Gastrocnemius medialis (tissue), 4 donors: ENCODE results near the gene SCAF1. TPM values are rescaled to one million over a fixed set of nuclear protein-coding genes. Genes with fewer than 3 reads are reported as not detected.

ENCODE experiments used
- ATAC-seq, 2 donors: fragments of 150-250 bp; one replicate each; pipeline ENCODE4 v1.9.1; 2016
- DNase-seq, 2 donors: peaks; one replicate each; pipeline ENCODE4 v3.0.0-alpha.2; 2019
- H3K27ac ChIP-seq, 4 donors: fragments of 200-600 bp; sonication (generic); 1 replicate in 1 of 4; 2 replicates in 3 of 4; pipeline ENCODE4 v1.5.1; 2016 to 2018; ENCODE audit warnings: mild to moderate bottlenecking in 2 of 4, moderate library complexity in 1 of 4
- H3K27me3 ChIP-seq, 3 donors: fragments of 200-600 bp; sonication (generic) in 2 of 3; 1 replicate in 1 of 3; 2 replicates in 2 of 3; pipeline versions ENCODE4 v1.5.1 to v1.6.0; 2016 to 2019; ENCODE audit warnings: mild to moderate bottlenecking in 1 of 3, moderate library complexity in 1 of 3
- H3K36me3 ChIP-seq, 2 donors: fragments of 200-600 bp; sonication (generic) in 1 of 2; one replicate each; pipeline ENCODE4 v1.5.1; 2017 to 2018
- H3K4me1 ChIP-seq, 2 donors: fragments of 200-600 bp; sonication (generic) in 1 of 2; one replicate each; pipeline ENCODE4 v1.5.1; 2016 to 2017; ENCODE audit warnings: mild to moderate bottlenecking in 2 of 2
- H3K4me3 ChIP-seq, 4 donors: fragments of 200-600 bp; sonication (generic) in 3 of 4; 1 replicate in 1 of 4; 2 replicates in 3 of 4; pipeline ENCODE4 v1.5.1; 2016 to 2019; ENCODE audit warnings: mild to moderate bottlenecking in 2 of 4
- H3K9me3 ChIP-seq, 3 donors: fragments of 200-600 bp; sonication (generic) in 2 of 3; 1 replicate in 1 of 3; 2 replicates in 2 of 3; pipeline ENCODE4 v1.5.1; 2016 to 2019
- CTCF ChIP-seq, 5 experiments: fragments of 450-650 bp in 3 of 5; fragments of 200-600 bp in 2 of 5; sonication (generic) in 2 of 5; IDR thresholded peaks in 4 of 5; conservative IDR thresholded peaks in 1 of 5; 1 replicate in 4 of 5; 2 replicates in 1 of 5; pipeline ENCODE4 v1.5.1; 2016 to 2019; ENCODE audit warnings: antibody characterized with exemption in 5 of 5, mild to moderate bottlenecking in 3 of 5, moderate library complexity in 3 of 5
- POLR2A ChIP-seq, 2 donors: fragments of 450-650 bp; IDR thresholded peaks; one replicate each; pipeline ENCODE4 v1.6.1; 2017; ENCODE audit warnings: antibody characterized with exemption in 2 of 2, mild to moderate bottlenecking in 2 of 2, moderate library complexity in 2 of 2
- in situ Hi-C, 4 donors: fragments of 200-750 bp; cut with MboI; loops; one replicate each; pipeline versions ENCODE4 v1.15.0 to v1.8.0; 2017; ENCODE audit warnings: low sequenced_read_pairs in 4 of 4
- intact Hi-C: fragments of 100-400 bp; cut with DNase I; formaldehyde crosslinking; loops from one replicate; pipeline ENCODE4 v1.15.1; 2023; ENCODE audit warnings: low total_unique reads
- total RNA-seq, 4 donors: library from RNA; depleted of rRNA; stranded (reverse); fragments of >200 nt; gene quantifications; one replicate each; pipeline versions ENCODE4 v1.1.0 to v1.2.3, GENCODE V29; 2016

SCAF1 gene
- total RNA-seq, 4 donors from 2014 or later, result 13.7 to 36.1 (median 32.9) TPM

GRCh38 chr19:49696865-49697264, 54.9 kb downstream of the SCAF1 start:
- TF ChIP-seq POLR2A (IDR thresholded peaks at IDR 0.05), result no peak
- TF ChIP-seq CTCF (IDR thresholded peaks at IDR 0.05 in 4 of 5, conservative IDR thresholded peaks at IDR 0.05 in 1 of 5), result no peak
- Histone ChIP-seq H3K36me3 (no peaks in the 10 kb centered on the region), H3K27ac (no peak overlapping the region), H3K27me3 (peaks cover 0 to 5% (median 0%) of the 10 kb centered on the region in 3 donors), H3K4me1 (no peaks in the 10 kb centered on the region), H3K4me3 (no peak overlapping the region), H3K9me3 (no peaks in the 10 kb centered on the region)
- no peak for DNase-seq
- intact Hi-C loops (no loop called here), in situ Hi-C loops (no loop called here)
- no peak for ATAC-seq

DNA sequence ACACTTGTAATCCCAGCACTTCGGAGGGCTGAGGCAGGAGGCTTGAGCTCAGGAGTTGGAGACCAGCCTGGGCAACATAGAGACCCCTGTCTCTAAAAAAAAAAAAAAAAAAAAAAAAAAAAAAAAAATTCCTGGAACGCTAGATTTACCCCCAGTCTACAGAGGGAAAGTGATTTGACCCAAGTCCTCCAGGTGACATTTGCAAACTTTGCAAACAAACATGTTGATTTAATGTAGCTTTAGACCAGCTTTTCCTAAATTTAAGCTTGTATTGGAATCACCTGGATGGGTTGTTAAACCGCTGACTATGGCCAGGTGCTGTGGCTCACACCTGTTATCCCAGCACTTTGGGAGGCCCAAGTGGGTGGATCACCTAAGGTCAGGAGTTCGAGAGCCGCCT, 57.4 kb downstream of the SCAF1 start:
- no peak for TF ChIP-seq CTCF (IDR thresholded peaks at IDR 0.05 in 4 of 5, conservative IDR thresholded peaks at IDR 0.05 in 1 of 5)
- no peak for TF ChIP-seq POLR2A (IDR thresholded peaks at IDR 0.05)
- in situ Hi-C loops, result no loop called here
- no peak for ATAC-seq
- H3K27ac ChIP-seq, result no peak overlapping the region
- no peaks in the 10 kb centered on the region for H3K36me3 ChIP-seq
- no peaks in the 10 kb centered on the region for H3K4me1 ChIP-seq
- intact Hi-C loops, result no loop called here
- no peaks in the 10 kb centered on the region for H3K9me3 ChIP-seq
- H3K27me3 ChIP-seq, result peaks cover 0 to 5% (median 0%) of the 10 kb centered on the region in 3 donors
- H3K4me3 ChIP-seq, result no peak overlapping the region
- no peak for DNase-seq

DNA sequence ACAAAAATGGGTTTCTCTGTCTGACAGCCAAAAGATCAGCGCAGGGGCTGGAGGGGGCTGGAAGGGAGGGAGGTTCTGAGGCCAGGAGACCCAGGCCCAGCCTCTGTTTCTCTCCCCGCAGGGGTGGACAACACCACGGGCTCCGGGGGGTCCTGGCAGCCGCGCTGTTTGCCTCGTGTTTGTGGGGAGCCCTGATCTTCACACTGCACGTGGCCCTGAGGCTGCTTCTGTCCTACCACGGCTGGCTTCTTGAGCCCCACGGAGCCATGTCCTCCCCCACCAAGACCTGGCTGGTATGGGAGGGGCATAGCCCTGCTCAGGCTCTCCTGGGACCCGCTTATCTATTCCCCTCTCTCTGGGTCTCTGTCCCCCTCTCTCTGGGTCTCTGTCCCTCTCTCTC, 58.6 kb downstream of the SCAF1 start:
- ATAC-seq (no peak), DNase-seq (no peak)
- Histone ChIP-seq H3K9me3 (no peaks in the 10 kb centered on the region), H3K27ac (no peak overlapping the region), H3K36me3 (no peaks in the 10 kb centered on the region), H3K27me3 (peaks cover 0 to 5% (median 0%) of the 10 kb centered on the region in 3 donors), H3K4me3 (no peak overlapping the region), H3K4me1 (no peaks in the 10 kb centered on the region)
- intact Hi-C loops (no loop called here), in situ Hi-C loops (no loop called here)
- TF ChIP-seq POLR2A (IDR thresholded peaks at IDR 0.05), result no peak
- TF ChIP-seq CTCF (IDR thresholded peaks at IDR 0.05 in 4 of 5, conservative IDR thresholded peaks at IDR 0.05 in 1 of 5), result no peak

- no peaks in the 10 kb centered on the region for H3K9me3 ChIP-seq
- no peaks in the 10 kb centered on the region for H3K4me1 ChIP-seq
- H3K4me3 ChIP-seq, result no peak overlapping the region
- no peak for TF ChIP-seq CTCF (IDR thresholded peaks at IDR 0.05 in 4 of 5, conservative IDR thresholded peaks at IDR 0.05 in 1 of 5)
- no peak for TF ChIP-seq POLR2A (IDR thresholded peaks at IDR 0.05)
- DNase-seq (no peak), ATAC-seq (no peak)
- intact Hi-C loops (no loop called here), in situ Hi-C loops (no loop called here)
- H3K27me3 ChIP-seq, result peaks cover 0 to 5% (median 0%) of the 10 kb centered on the region in 3 donors
- H3K27ac ChIP-seq, result no peak overlapping the region
- no peaks in the 10 kb centered on the region for H3K36me3 ChIP-seq
Measured at GRCh38 chr19:49701271-49701786, 59.3 kb downstream of the SCAF1 start.
